ENCODE results near the gene C5orf58.

The C5orf58 gene

GRCh38 chr5:170263906-170264305 is 31.1 kb downstream of the C5orf58 start:
- no peaks in the 10 kb centered on the region for H3K9me2 ChIP-seq (replicated peaks; ENCODE audit: low read depth, low read length)
- H3K36me3 ChIP-seq (ENCODE audit: insufficient read depth, low read length): peaks cover 89% of the 10 kb centered on the region
- H3F3A ChIP-seq (ENCODE audit: low read depth): no peaks in the 10 kb centered on the region
- peaks cover 12% of the 10 kb centered on the region for H4K20me1 ChIP-seq (ENCODE audit: insufficient read depth, low read length, poor library complexity, severe bottlenecking)
- no peak overlapping the region for H2AFZ ChIP-seq (ENCODE audit: low read length)
- TF ChIP-seq, protein P1, sequence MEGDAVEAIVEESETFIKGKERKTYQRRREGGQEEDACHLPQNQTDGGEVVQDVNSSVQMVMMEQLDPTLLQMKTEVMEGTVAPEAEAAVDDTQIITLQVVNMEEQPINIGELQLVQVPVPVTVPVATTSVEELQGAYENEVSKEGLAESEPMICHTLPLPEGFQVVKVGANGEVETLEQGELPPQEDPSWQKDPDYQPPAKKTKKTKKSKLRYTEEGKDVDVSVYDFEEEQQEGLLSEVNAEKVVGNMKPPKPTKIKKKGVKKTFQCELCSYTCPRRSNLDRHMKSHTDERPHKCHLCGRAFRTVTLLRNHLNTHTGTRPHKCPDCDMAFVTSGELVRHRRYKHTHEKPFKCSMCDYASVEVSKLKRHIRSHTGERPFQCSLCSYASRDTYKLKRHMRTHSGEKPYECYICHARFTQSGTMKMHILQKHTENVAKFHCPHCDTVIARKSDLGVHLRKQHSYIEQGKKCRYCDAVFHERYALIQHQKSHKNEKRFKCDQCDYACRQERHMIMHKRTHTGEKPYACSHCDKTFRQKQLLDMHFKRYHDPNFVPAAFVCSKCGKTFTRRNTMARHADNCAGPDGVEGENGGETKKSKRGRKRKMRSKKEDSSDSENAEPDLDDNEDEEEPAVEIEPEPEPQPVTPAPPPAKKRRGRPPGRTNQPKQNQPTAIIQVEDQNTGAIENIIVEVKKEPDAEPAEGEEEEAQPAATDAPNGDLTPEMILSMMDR (conservative IDR thresholded peaks at IDR 0.05; ENCODE audit: low read length): no peak
- no peak for TF ChIP-seq EZH2phosphoT487 (IDR thresholded peaks at IDR 0.05; ENCODE audit: borderline replicate concordance)
- no peak overlapping the region for H3K9ac ChIP-seq (ENCODE audit: low read depth, low read length, poor library complexity, severe bottlenecking)
- no peak overlapping the region for H3K4me3 ChIP-seq (ENCODE audit: low read length, poor library complexity, severe bottlenecking)
- peaks cover 27% of the 10 kb centered on the region for H3K4me1 ChIP-seq (ENCODE audit: insufficient read depth, low read length, poor library complexity, severe bottlenecking)
- H3K9me3 ChIP-seq (ENCODE audit: insufficient read depth, low read depth, low read length): no peaks in the 10 kb centered on the region
- no peak overlapping the region for H3K4me2 ChIP-seq (ENCODE audit: low read depth, low read length, poor library complexity, severe bottlenecking)
- no peaks in the 10 kb centered on the region for H3K27me3 ChIP-seq (ENCODE audit: insufficient read depth, low read length, poor library complexity, severe bottlenecking)
- peaks cover 13% of the 10 kb centered on the region for H3K79me2 ChIP-seq (ENCODE audit: insufficient read depth, low read length)

DNA sequence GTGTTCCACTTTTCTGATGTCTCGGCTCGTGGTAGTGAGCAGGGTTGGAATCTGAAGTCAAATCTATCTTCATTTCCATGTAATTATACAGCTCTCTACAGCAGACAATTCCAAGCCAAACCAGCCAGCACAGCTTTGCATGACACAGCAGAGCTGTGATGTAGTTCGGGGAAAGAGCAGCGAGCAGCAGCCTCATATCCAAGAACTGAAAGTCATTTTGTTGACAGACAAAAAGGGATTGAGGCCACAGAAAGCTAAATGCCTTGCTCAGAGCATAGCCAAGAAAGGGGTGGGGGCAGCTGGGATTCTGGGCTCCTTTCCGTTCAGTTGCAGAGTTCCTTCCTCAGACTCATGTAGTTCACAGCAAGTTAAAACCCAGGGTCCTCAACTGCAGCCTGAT is 32.7 kb downstream of the C5orf58 start:
- Histone ChIP-seq H3K9me2 (replicated peaks; ENCODE audit: low read depth, low read length) (no peaks in the 10 kb centered on the region), H3K4me2 (ENCODE audit: low read depth, low read length, poor library complexity, severe bottlenecking) (no peak overlapping the region), H3F3A (ENCODE audit: low read depth) (no peaks in the 10 kb centered on the region), H3K4me1 (ENCODE audit: insufficient read depth, low read length, poor library complexity, severe bottlenecking) (peaks cover 27% of the 10 kb centered on the region), H3K9ac (ENCODE audit: low read depth, low read length, poor library complexity, severe bottlenecking) (no peak overlapping the region), H3K9me3 (ENCODE audit: insufficient read depth, low read depth, low read length) (no peaks in the 10 kb centered on the region), H4K20me1 (ENCODE audit: insufficient read depth, low read length, poor library complexity, severe bottlenecking) (peaks cover 15% of the 10 kb centered on the region), H3K4me3 (ENCODE audit: low read length, poor library complexity, severe bottlenecking) (no peak overlapping the region), H3K79me2 (ENCODE audit: insufficient read depth, low read length) (peaks cover 16% of the 10 kb centered on the region), H3K27me3 (ENCODE audit: insufficient read depth, low read length, poor library complexity, severe bottlenecking) (no peaks in the 10 kb centered on the region), H3K36me3 (ENCODE audit: insufficient read depth, low read length) (peaks cover 89% of the 10 kb centered on the region), H2AFZ (ENCODE audit: low read length) (no peak overlapping the region)
- TF ChIP-seq, protein P1 (conservative IDR thresholded peaks at IDR 0.05; ENCODE audit: low read length): no peak
- no peak for TF ChIP-seq EZH2phosphoT487 (IDR thresholded peaks at IDR 0.05; ENCODE audit: borderline replicate concordance)

DNA sequence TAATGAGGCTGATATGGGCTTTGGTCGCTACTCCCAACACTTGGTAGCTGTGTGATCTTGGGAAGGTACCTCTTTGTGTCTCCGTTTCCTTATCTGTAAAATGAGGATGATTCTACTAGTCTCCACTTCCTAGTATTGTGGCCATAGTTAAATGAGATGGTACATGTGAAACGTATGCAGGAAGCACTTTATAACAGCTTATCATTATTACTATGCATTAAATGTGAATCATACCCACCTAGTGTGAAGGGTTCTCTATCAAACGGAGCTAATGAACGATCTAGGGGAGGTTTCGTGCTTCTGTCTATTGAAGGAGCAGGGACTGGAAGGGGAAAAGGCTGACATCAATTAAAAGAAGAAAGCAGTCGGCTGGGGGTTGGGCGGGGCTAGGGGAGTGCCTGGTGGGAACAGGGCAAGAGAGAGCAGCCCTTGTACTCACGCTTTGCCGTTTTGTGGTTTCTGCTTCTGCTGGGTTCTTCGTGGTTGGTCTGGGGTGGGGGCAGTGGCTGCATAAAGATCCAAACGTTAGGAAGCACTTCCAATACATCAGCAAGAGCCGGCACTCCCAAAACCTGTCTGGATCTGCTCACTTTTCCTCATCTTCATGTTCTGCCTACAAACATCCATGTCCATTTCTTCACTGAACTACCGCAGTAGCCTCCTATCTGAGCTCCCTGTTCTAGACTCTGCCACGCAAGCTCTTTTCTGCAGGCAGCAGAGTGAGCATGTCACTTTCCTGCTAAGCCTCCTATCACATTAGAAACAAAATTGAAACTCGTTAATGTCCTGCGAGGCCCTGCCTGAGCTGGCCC is 34.0 kb downstream of the C5orf58 start:
- Histone ChIP-seq H3K4me2 (ENCODE audit: low read depth, low read length, poor library complexity, severe bottlenecking) (no peak overlapping the region), H3K4me3 (ENCODE audit: low read length, poor library complexity, severe bottlenecking) (no peak overlapping the region), H4K20me1 (ENCODE audit: insufficient read depth, low read length, poor library complexity, severe bottlenecking) (peaks cover 15% of the 10 kb centered on the region), H3K9ac (ENCODE audit: low read depth, low read length, poor library complexity, severe bottlenecking) (no peak overlapping the region), H3K79me2 (ENCODE audit: insufficient read depth, low read length) (peaks cover 18% of the 10 kb centered on the region), H3K4me1 (ENCODE audit: insufficient read depth, low read length, poor library complexity, severe bottlenecking) (peaks cover 25% of the 10 kb centered on the region), H3K9me3 (ENCODE audit: insufficient read depth, low read depth, low read length) (no peaks in the 10 kb centered on the region), H3K27me3 (ENCODE audit: insufficient read depth, low read length, poor library complexity, severe bottlenecking) (no peaks in the 10 kb centered on the region), H3K36me3 (ENCODE audit: insufficient read depth, low read length) (peaks cover 90% of the 10 kb centered on the region), H3F3A (ENCODE audit: low read depth) (no peaks in the 10 kb centered on the region), H3K9me2 (replicated peaks; ENCODE audit: low read depth, low read length) (no peaks in the 10 kb centered on the region), H2AFZ (ENCODE audit: low read length) (no peak overlapping the region)
- TF ChIP-seq EZH2phosphoT487 (IDR thresholded peaks at IDR 0.05; ENCODE audit: borderline replicate concordance): no peak
- TF ChIP-seq, protein P1 (conservative IDR thresholded peaks at IDR 0.05; ENCODE audit: low read length): no peak

Data from Loucy (cell line).